DMS153 (cell line): ENCODE results near the gene LRRC45.

Experiments
- DNase-seq: peaks from one replicate; lab custom pipeline; 2025; lab: John Stamatoyannopoulos, UW

Gene LRRC45

DNA sequence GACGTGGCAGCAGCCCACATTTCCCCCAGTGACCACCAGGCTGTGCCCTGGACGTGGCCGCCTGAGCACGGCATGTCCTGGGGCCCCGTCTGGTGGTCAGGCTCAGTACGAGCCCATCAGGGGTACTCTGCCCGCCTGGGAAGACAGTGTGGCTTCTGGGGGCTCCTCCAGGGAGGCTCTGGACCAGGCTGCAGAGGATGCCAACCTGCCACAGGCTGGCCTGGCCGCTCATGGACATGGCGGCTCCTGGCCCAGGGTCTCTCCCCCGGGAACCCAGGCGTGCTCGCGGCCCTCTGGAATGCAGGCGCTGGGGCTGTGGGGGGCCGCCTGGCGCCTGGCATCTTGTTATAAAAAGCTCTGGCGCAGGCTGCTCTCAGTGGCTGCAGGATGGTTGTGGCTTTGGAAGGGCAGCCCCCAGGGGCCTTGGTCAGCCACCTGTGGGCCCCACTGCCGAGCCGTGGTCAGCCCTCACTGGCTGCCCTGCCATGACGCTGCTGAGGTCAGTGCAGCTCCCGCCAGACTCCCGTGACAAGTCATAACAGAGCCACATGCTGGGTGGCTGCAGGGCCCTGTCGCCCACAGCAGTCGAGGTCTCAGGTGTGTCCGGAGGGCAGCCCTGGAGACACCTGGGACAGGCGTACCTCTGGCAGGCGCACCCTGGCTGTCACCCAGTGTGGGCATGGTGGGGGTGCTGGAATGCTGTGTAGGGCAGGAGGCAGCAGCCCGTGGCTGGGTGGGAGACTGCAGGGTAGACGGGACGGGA, 15.4 kb upstream of the LRRC45 start:
- no peak for DNase-seq

DNA sequence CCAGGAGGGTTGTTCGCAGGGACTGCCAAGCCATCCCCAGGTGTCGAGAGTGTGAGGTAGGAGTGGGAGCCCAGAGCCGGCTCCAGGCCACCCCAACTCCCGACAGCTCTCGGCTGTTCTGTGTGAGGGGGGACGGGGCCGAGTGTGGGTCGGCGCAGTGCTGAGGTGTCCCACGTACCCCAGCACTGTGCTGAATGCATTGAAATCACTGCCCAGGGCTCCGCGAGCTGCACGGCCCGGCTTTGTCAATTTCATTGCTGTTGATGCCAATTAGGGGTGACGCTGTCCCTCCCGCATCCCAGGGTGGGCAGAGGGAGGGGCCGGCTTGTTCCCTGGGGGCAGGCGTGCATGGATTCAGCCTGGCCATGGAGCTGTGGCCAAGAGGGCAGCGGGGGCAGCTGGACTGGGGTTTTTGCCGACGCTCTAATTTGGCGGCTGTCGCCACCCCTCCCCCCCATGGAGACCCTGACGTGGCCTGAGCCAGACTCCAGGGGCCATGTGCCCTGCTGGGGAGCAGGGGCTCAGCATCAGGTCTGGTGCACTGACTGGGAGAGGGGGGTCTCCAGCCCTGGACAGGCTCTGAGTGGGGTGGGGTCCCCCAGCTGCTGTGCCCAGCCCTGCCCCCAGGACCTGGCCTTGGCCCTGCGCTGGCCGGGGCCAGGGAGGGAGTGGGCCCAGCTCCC, 14.7 kb upstream of the LRRC45 start:
- DNase-seq = no peak

DNA sequence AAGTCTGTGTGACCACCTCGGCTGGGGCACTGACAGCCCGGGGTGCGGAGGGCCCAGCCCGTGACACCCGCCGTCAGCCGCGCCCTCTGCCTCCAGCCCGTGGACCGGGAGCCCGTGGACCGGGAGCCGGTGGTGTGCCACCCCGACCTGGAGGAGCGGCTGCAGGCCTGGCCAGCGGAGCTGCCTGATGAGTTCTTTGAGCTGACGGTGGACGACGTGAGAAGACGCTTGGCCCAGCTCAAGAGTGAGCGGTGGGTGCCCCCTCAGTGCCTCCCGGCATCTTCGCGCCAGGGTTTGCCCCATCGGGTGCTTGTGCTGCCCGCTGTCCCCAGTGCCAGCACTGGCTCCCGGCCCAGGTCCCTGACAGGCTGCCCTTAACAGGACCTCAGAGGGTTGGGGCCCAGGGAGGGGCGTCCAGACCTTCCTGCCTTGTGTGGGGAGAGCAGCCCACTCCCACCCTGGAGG, 14.1 kb upstream of the LRRC45 start:
- no peak for DNase-seq

DNA sequence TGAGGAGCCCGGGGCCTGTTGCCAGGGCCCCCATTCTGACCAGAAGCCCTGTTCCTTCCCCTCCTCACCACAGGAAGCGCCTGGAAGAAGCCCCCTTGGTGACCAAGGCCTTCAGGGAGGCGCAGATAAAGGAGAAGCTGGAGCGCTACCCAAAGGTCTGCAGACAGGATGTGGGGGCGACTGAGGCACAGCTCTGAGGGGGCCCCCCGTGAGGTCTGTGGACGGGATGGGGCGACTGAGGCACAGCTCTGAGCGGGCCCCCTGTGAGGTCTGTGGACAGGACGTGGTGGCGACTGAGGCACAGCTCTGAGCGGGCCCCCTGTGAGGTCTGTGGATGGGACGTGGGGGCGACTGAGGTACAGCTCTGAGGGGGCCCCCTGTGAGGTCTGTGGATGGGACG, 13.7 kb upstream of the LRRC45 start:
- DNase-seq = no peak

DNA sequence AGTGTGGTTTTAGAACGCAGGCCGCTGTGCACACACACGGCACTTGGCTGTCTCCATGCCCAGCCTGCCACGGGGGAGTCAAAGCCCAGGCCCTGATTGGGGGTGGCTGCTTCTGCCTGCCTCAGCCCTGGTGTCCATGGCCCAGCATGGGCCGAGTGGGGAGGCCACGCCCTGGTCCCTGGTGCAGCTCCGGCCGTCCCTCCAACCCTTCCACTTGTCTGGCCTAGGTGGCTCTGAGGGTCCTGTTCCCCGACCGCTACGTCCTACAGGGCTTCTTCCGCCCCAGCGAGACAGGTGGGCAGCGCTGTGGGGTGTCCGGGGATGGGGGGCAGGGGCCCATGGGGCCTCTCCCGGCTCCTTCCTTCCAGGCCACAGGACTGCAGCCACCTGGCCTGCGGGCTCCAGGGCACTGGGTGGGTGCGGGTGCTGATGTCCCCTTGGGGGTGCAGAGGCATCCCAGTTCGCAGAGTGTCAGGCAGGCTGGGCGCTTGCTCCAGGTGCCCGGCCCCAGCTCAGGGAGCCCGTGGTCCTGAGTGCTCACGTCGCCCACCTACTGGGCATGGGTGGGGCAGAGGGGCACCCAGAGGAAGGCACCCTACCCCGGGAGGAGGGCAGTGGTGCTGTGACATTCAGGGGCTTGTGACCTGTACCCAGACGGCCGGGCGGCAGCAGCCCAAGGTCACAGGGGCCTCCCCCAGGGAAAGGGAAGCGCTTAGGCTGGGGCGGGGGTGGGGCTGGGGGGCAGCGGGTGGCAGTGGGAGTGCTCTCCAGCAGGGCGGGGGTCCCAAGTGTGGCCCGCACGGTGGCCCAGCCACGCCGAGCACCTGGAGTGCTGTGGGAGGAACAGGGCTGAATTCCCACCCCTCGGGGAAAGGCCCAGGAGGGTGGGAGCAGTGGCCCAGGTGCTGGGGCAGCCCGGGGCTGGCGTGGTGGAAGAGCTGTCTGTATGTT, 12.3 kb upstream of the LRRC45 start:
- DNase-seq = no peak

DNA sequence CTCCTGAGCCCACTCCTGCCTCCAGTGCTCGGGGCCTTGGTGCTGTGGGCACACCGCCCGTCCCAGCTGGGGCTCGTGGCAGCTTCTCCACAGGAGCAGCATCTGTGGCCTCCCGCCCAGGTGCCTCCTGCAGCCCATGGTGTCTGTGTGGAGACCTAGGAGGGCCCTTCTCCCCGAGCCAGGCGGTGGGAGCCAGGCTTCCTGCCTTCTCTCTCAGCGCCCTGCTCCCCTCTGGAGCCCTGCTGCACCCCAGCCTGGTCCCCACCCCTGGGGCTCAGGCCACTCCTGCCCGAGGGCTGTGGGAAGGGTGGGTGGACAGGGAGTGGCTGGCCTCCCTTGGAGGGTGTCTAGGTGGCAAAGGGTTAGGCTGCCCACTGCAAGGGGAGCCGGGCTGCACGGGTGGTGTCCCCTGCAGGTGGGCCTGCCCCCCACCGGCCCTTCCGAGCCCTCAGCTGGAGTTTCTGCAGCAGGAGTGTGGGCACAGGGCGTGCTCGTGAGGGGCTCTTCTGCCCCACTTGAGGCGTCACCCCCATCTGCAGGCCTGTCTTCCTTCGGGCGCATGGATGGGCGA, 11.4 kb upstream of the LRRC45 start:
- DNase-seq = no peak

DNA sequence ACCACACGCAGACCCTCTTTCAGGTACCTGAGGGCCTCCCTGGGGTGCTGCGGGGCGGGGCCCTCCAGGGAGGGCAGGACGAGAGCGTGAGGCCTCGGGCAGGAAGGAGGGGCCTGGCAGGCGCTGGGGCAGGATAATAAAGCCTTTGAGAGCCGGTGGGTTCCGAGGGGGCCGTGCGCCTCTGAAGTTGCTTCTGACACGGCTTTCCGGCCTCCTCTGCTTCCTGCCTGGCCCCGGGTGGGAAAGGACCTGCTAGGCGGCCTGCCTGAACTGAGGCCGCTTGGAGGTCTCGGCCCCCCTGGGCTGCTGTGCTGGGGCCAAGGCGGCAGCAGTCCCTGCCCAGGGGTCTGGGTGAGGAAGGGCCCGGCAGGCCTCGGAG, 10.9 kb upstream of the LRRC45 start:
- no peak for DNase-seq

DNA sequence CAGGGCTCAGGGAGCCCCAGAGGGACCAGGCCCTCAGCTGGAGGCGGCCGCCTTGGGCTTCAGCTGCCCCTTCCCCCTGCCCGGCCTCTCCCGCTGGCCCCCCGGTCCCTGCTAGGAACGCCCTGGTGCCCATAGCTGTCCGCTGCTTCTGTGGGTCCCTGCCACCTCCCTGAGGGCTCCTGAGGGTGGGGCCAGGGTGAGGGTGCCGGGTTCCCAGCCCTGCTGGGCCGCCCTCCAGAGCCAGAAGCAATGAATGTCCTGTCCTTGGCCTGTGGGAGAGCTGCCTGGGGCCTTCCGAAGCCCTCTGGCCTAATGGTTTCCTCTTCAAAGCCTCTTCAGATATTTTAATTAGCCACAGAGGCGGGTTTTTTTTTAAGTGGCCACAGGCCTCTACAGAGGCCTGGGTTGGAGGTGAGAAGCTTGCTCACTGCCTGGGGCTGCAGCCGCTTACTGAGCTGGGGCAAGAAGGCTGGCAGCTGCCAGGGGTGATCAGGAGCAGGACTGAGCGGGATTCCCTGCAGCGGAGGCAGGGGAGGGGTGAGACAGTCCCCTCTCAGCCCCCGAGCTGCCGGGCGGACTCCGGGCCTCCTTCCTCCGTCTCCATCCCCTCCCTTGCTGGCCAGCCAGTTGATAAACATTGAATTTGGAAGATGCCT, 10.3 kb upstream of the LRRC45 start:
- DNase-seq = peak; percentile 22

DNA sequence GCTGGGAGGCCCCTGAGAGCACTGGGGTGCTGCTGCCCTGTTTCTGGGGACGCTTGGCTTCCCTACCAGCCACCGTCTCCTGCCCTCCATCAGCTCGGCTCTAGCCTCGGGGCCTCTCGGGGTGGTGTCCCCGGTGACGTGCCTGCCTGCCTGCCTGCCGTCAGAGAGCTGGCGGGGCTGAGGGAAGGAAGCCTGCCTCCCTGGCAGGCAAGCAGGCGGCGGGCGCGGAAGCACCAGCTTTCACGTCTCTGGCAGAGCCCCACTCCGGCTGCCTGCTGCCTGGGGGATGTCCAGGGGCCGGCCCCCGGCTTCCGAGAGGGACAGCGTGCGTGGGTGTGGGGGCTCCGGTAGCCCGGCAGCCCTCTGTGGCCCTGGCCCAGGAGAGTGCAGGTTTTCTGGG, 9.8 kb upstream of the LRRC45 start:
- no peak for DNase-seq

DNA sequence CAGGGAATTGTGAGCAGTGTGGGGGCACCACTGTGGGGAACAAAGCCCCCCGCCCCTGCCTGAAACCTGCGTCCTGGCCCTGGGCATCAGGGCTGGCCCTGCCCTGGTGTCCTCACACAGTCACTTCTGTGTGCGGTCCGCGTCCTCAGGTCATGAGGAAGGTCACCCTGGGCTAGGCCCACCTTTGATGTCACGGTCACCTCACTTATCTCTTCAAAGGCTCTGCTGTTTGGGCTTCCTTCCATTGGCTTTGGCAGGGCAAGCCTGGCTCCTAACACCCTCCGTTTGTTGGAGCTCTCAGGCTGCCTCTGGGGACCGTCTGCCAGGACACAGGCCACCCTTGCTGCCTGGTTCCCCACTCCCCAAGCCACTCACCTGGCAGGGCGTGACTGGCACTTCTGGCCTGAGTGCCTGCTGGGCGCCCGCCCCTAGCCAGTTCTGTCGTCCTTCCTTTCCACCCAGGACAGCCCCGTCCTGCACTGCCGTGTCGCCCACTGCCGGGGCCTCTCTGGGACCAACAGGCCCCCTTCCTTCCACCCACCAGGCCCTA, 9.3 kb upstream of the LRRC45 start:
- DNase-seq = no peak

DNA sequence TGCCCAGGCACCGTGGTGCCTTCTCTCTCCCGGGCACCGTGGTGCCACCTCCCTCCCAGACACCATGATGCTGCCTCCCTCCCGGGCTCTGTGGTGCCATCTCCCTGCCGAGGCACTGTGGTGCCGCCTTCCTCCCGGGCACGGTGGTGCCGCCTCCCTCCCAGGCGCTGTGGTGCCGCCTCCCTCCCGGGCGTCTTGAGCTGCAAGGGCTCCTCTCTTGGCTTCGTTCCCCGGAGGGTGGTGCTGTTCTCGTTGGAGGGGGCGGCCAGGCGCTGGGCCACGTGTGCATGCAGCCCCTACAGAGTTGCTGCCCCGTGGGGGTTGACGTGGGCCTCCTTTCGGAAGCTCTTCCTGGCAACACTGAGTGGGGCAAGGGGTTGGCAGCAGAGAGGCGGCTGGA, 8.7 kb upstream of the LRRC45 start:
- DNase-seq = no peak

DNA sequence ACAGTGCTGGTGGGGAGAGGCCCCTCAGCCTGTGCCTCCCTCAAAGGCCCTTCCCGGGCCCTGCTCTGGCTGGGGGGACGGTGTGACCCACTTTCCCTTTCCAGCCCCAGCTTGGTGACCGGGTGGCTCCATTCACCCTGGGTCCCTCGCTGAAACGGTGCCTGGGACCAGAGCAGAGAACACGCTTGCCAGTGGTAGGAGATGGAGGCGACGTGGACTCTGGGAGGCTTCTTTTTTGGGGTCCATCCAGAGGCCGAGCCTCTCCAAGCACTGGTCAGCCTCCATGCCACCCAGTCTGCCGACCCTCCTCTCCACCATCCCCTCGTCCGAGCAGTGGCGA, 8.2 kb upstream of the LRRC45 start:
- DNase-seq = no peak

DNA sequence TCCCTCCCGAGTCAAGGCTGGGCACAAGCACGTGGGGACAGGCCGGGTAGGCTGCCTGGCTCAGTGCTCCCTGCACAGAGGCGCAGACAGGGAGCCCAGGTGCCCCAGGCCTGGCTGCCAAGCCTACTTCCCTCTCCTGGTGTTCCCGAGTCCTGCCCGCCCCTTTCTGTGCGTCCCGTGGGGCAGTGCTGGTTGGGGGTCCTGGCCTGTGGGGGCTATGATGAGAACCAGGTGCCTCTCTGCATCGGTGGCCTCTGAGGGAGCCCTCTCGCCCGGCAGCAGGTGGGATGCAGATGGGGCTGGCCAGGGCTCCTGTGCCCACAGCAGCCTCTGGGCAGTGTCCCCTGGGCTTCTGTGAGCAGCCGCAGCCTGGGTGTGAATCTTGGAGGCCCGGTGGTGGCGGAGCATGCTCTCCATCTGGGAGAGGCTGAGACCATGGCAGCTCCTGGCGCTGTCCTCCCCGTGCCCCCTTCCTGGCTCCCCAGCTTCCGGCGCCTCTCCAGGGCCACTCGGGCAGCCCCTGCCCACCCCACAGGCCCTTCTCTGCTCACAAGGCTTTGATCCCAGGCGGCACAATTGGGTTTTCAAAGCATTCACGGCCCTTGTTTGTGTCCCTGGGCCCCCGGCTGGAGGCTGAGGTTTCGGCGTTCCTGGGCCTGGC, 7.7 kb upstream of the LRRC45 start:
- DNase-seq = no peak

DNA sequence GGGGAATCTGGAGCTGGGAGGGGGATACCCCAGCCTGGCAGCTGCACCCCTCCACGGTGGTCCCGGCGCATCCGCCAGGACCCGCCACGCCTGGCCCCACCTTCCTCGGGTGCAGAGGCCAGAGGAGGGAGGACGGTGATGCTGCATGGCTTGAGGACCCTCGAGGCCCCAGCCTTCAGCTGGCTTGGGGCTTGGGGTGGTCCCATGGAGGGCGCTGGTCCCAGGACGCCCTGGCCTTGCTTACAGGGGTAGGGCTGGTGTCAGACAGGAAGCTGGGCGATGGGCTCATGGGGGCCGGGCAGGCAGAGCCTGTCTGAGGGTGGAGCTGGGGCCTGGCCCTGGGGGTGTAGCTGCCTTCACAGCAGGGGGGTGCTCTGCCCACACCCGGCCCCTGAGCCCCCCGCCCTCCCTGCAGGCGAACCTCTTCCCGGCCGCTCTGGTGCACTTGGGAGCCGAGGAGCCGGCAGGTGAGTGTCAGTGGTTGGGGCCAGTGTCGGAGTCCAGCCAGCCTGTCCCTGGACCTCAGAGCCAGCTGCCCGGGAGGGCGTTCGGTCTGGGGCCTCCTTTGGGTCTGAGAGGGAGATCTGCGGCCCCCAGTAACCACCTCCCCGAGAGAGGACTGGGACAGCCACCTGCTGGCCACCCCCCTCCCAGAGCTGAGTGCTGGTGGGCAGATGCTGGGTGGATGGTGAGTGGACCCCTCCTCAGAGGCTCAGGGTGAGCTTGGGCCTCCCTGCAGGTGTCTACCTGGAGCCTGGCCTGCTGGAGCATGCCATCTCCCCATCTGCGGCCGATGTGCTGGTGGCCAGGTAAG, 6.8 kb upstream of the LRRC45 start:
- DNase-seq = no peak

DNA sequence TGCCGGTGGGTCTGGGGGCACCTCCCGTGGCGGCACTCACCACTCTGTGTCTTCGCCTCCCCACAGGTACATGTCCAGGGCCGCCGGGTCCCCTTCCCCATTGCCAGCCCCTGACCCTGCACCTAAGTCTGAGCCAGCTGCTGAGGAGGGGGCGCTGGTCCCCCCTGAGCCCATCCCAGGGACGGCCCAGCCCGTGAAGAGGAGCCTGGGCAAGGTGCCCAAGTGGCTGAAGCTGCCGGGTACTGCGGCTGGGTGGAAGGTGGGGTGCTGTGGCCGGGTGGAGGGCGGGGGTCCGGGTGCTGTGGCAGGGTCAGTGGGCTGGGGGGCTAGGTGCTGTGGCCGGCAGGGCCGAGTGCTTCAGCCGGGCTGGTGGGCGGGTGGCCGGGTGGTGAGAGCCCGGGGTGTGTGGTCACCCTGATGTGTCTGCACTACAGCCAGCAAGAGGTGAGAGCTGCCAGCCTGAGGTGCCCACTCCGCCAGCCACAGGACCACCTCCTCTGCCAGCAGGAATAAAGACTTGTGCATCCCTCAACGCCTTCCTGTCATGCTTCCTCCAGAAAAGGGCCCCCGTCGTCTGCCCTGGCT, 6.1 kb upstream of the LRRC45 start:
- no peak for DNase-seq

DNA sequence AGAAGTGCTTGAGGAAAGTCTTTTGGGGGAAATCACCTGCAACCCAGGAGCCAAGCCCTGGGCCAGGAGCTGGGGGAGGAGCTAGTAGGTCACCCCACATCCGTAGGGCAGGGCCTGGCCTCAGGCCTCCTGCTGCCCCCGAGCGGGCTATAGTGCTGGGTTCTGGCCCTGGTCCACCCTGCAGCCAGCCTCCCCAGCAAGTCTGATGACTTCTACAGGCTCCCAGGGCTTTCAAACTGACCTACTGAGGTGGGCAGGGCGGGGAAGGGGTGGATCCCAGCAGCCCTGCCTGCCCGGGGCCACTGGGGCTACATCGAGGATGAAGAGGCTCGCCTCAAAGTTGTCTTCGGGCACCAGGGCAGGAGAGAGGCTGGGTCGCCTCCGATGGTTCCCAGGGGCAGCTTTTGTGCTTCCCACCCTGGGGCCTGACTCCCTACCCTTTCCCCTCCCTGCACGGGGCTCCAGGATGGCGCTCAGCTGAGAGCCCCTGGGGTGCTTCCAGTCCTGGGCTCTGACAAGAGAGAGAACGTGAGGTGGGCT, 5.4 kb upstream of the LRRC45 start:
- no peak for DNase-seq

DNA sequence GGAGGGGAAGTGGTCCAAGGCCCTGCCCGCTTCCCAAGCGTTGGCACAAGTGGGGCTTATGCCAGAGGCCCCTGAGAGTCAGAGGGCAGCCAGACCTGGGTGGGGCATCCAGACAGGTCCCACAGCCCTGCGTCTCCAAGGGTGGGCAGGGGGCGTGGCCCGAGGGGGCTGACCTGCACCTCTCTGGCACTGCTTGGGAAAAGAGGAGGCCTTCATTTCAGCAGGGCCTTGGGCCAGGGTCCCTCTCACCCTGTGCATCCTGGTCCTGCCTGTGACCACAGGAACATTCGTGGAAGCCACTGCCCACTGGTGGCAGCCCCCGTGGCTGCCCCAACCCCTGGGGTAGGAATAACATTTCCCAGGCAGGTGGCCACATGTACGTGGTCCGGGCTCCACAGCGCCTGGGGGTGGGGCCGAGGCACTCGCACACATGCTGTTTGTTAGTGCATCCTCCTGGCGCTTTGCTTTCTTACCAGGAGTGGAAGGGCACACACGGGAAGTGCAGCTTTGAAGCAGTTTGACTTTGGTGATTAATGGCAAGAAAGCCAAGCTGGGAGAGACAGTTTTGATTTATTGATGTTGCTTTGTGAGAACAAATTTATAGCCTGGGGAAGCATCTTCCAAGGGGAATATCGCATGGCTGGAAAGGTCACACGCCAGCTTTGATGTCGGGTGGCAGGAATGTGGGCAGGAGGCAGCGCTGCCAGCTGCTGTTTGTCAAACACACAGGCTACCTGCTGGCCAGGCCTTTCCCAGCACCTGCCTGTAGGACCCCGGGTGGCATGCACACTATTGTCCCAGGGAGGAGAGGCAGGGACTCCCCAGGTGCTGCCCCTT, 4.7 kb upstream of the LRRC45 start:
- peak; percentile 42 for DNase-seq

DNA sequence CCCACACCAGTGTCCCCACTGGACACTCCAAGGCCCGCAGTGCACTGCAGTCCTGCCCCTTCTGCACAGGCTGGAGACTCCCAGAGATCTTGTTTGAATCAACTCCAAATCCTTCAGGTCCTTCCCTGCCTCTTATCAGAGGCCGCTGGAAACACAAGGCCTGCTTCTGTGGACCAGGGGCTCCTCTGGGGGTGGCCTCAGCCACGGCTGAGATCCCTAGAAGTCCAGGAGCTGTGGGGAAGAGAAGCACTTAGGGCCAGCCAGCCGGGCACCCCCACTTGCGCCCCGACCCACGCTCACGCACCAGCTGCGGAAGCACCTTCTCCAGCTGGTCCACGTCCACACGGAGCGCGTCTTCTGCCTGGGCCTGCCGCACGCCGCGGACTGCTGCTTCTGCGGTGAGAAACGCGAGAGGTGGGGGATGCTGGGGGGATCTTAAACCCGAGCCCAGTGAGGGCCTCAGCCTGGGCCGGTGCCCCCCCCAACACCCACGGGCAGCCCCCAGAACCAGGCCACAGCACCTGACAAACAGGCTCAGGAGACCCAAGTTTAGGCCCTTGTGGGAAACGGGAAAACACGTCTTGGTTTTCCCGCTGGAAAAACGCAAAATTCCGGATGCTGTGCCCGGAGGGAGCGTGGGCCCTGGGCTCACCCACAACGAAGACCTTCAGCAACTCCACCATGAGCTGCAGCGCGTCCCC, 4.0 kb upstream of the LRRC45 start:
- no peak for DNase-seq
